ENCODE results near the gene PMEPA1.

The PMEPA1 gene

DNA sequence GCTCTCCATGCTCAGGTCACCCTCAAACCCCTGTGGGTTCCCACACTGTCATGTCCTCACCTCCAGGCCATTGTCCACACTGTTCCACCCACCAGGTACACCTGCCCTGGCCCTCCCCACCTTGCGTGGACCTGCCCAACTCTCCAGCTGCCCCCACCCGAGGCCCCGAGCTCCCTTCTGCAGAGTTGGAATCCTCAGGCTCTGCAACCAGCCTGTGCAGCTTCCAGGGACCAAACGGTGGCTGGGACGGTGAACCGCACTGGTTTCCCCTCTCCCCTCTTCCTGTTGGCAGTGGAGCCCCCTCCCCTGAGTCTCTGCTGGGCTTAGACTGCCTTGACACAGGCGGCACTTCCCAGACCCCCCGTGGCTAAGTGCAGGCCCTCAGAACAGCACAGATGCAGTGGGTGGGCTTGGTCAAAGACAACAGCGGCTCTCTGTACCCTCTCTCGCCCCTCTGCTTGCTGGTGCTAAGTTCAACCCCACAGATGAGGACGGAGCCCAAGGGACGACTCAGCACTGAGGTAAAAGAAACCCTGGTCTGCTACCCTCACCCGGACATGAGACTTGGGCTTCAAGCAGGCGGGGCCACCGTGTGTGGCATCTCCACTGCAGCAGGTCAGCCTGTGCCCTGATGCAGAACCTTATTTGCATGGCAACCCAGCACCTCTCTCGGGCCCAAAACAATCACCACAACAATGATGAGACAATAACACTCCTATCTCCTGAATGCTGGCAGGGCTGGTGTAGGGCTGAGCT lies 100.6 kb downstream of the PMEPA1 start:
- DNase-seq (ENCODE audit: low spot score) = no peak

GRCh38 chr20:57608516-57608915 lies 101.3 kb downstream of the PMEPA1 start:
- DNase-seq (ENCODE audit: low spot score) = no peak

DNA sequence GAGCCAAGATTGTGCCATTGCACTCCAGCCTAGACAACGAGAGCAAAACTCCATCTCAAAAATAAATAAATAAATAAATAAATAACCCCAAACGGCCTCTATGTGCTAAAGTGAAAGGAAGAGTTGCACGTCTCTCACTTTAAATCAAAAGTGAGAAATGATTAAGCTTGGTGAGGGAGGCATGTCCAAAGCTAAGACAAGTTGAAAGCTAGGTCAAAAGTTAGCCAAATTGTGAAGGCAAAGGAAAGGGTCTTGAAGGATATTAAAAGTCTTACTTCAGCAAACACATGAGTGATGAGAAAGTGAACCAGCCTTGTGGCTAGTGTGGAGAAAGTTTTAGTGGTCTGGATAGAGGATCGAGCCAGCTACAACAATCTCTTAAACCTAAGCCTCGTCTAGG lies 103.9 kb downstream of the PMEPA1 start:
- DNase-seq (ENCODE audit: low spot score) = no peak

GRCh38 chr20:57605045-57605444 lies 104.8 kb downstream of the PMEPA1 start:
- no peak for DNase-seq (ENCODE audit: low spot score)

GRCh38 chr20:57603120-57603519 lies 106.7 kb downstream of the PMEPA1 start:
- no peak for DNase-seq (ENCODE audit: low spot score)

- no peak for DNase-seq (ENCODE audit: low spot score)
These were observed 108.1 kb downstream of the PMEPA1 start for GRCh38 chr20:57601737-57602136.

DNA sequence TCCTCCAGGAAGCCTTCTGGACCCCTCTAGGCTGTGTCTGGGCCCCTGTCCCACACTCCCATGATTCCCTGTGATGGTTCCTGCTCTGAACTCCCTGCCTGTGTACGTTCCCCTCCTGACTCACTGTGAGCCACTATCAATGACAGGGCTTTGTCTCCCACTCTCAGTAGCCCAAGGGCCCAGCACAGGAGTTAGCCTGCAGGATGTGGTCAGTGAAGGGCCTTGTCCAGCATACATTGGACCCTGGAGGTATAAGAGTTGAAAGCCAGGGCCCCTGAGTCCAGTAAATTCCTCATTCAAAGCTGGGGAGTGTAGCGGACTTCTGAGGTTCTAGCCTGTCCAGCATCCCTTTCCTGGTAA lies 108.6 kb downstream of the PMEPA1 start:
- no peak for DNase-seq (ENCODE audit: low spot score)

- no peak for DNase-seq (ENCODE audit: low spot score)
These were observed 109.2 kb downstream of the PMEPA1 start for GRCh38 chr20:57600320-57601210.

DNA sequence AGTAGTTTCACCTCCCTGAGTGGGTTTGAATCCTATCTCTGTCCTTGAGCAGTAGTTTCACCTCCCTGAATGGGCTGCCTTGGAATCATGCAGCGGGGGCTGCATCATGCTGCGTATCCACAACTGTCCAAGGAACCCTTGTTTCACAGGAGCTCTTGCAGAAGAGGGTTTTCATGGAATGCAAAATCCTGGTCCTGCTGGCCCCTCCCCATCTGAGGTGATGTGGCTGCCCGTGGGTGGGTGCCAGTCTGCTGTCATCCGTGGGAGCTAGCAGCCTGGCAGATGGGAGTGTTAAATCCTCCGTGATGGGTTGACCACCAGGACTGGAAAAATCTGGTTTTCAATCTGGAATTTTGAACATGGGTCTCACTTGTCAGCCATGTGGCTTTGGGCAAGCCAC lies 111.3 kb downstream of the PMEPA1 start:
- DNase-seq (ENCODE audit: low spot score) = no peak
